ENCODE measurements around the gene P3H2.
"Not testable (repeated sequence)": the region's sequence is repeated elsewhere in the genome, so short reads cannot be mapped to it uniquely, and the experiment has no call there.

The P3H2 gene

DNA sequence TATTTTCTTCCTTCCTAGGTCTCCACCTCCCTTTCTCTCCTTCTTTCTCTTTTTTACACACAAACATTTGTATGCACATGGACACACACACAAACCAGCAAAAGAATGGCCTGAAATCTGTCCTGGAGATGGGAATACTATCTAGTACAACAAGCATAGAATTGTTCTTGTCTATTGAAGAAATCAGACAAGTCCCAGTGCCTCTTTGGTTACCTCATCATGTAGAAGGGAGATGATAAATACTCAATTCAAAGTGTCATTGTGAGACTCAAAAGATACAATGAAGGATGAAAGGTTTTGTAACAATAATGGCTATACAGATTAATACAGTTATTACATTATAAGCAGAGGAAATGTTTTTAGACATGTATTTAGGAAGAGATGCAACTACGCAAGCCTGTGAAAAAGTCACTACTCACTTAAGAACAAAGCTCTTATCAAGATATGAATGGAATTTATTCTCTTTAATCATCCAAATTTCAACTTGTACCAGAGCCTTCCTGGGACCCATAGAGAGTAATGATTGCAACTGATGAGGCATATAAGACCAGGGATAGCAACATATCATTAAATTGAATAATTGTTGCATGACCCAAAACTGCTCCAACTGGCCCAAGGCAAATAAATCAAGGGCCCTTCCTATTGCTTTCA lies 43.2 kb downstream of the P3H2 start:
- no peak for ATAC-seq
- Mint-ChIP-seq H3K4me3 (no peak overlapping the region), H3K4me1 (no peaks in the 10 kb centered on the region), H3K27ac (no peak overlapping the region), H3K27me3 (peaks cover 16% of the 10 kb centered on the region), H3K9me3 (no peaks in the 10 kb centered on the region)
- no peak for DNase-seq

DNA sequence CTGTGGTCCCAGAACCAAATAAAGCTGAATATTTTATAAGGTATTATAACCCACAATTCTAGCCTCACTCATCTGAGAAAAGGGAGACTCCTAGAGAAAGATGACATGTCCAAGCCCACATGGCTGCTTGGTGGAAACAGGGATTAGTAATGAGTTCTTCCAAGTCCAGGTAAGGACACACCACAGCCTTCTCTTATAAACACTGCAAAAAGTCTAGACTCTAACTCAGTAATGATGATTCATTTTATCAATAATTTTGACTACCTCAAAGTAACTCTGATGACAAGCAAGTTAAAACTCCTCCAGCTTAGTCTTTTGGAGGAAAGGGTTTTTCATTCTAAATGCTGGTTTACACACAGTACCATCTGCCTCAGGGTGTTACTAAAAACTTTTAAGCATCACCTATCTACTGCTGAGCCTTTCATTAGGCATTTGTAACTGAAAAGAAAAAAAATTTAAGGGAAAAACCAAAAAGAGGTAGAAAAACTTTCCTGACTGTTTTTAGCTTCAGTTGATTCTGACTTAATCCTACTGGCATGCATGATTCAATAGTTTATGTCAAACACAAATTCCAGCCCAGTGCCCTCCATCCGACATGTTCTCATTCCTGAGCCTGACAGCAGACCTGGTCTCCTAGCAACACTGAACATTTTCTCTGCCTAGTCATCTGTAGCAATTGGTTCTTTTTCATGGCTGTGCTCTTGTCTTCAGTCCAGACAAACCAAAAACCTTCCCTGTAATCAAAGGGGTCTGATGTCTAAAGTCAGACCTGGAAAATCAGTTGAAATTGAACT lies 43.9 kb downstream of the P3H2 start:
- DNase-seq (no peak), ATAC-seq (no peak)
- H3K27me3 Mint-ChIP-seq: peaks cover 16% of the 10 kb centered on the region
- no peak overlapping the region for H3K27ac Mint-ChIP-seq
- H3K4me3 Mint-ChIP-seq: no peak overlapping the region
- H3K4me1 Mint-ChIP-seq: no peaks in the 10 kb centered on the region
- no peaks in the 10 kb centered on the region for H3K9me3 Mint-ChIP-seq

DNA sequence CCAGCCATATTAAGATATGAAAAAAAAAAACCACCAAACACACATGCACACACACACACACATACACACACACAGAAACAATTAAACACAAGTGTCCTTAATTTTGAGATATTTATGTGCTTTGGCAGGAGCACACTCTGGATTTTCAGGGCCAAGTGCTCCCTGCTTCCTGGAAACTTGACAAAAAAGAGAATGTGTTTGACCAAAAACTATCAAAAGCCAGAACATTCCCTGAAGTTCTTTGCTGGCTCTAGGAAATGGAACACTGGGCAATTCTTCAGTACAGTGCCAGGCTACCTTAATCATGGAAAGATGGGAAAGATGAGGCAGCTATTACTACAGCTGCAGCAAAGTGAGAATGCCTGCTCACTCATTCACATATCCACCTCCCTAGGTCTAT lies 44.6 kb downstream of the P3H2 start:
- Mint-ChIP-seq H3K27me3 (peaks cover 16% of the 10 kb centered on the region), H3K27ac (no peak overlapping the region), H3K9me3 (no peaks in the 10 kb centered on the region), H3K4me1 (no peaks in the 10 kb centered on the region), H3K4me3 (no peak overlapping the region)
- DNase-seq (no peak), ATAC-seq (no peak)

DNA sequence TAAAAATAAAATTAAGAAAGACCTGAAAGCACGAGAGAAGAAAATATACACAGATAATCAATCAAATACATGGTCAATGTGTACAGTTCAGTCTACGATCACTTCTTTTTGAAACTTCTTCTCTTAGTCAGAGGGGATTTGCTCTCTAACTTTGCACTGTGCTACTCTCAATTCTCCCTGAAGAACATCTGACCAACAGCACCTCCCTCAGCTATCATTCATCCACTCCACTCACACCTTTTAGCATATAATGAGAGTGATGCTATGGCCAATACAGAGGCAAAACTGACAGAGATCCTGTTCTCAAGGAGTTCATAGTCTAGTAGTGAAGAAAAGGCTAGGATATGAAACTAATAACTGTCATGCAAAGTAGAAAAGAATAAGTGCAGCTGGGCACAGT lies 45.9 kb downstream of the P3H2 start:
- Mint-ChIP-seq H3K27me3 (peaks cover 24% of the 10 kb centered on the region), H3K9me3 (no peaks in the 10 kb centered on the region), H3K4me1 (no peaks in the 10 kb centered on the region), H3K27ac (peak overlapping the region in 1 of 2 donors; percentile 31), H3K4me3 (no peak overlapping the region)
- ATAC-seq (no peak), DNase-seq (no peak)

DNA sequence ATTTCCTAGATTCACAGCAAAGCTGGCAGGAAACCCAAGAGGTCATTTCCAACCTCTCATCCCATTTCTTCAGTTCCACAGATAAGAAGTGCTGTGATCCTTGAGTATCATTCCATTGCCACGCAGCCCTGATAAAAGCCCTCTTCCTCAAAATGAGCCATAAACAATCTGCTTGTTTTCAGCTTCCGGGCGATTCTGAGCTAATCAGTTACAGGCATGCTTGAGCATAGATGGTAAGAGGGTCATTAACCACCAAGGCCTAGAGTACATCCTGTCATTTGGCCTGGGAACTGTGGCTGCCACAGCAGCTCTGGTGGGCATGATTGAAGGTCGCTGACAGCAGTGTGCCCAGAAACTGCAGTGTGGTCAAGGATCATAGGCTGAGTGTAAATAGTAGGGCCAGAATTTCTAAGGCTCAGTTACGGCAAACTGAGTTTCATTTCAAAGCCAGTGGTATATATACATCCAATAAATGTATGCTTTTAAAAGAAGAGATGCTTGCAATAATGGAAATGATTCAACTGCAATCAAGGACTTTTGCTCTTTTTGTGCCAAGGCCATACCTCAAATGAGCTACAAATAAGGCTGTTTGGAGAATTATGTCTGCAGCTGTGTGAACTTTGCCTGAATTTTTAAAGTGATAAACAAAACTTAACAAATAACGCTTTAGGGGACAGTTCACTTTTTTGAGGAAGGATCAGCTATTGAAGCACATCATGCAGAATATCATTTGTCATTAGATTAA lies 47.3 kb downstream of the P3H2 start:
- no peak overlapping the region for H3K4me3 Mint-ChIP-seq
- ATAC-seq: no peak
- no peaks in the 10 kb centered on the region for H3K4me1 Mint-ChIP-seq
- peaks cover 24% of the 10 kb centered on the region for H3K27me3 Mint-ChIP-seq
- no peak overlapping the region for H3K27ac Mint-ChIP-seq
- H3K9me3 Mint-ChIP-seq: no peaks in the 10 kb centered on the region
- DNase-seq: no peak

DNA sequence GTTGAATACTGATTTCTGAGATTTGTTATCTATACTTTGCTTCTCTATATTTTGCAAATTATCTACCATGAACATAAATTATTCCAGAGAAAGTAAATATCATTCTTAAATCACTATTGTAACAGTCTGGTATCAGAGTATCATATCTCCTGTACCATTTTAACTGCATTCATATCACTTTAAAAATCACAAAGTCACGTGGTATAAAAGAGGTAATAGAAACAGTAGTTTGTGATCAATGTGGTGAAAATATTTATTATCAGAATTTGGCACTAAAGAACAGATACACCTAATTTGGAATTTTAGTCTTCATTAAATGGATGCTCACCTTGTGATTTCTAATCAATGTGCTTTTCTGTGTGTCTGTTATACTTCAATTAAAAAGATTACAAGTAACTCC lies 47.8 kb downstream of the P3H2 start:
- Mint-ChIP-seq H3K4me1 (no peaks in the 10 kb centered on the region), H3K9me3 (no peaks in the 10 kb centered on the region), H3K4me3 (no peak overlapping the region), H3K27ac (no peak overlapping the region), H3K27me3 (peaks cover 24% of the 10 kb centered on the region)
- ATAC-seq (no peak), DNase-seq (no peak)

DNA sequence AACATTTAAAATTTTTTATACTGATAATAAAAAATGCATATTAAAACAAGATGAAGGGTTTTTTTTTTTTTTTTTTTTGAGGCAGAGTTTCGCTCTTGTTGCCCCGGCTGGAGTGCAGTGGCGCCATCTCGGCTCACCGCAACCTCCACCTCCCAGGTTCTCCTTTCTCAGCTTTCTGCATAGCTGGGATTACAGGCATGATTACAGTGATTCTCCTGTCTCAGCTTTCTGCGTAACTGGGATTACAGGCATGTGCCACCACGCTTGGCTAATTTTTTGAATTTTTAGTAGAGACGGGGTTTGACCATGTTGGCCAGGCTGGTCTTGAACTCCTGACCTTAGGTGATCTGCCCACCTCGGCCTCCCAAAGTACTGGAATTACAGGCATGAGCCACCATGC lies 48.8 kb downstream of the P3H2 start:
- DNase-seq, H3K4me3 Mint-ChIP-seq, H3K9me3 Mint-ChIP-seq, H3K27ac Mint-ChIP-seq, ATAC-seq, H3K4me1 Mint-ChIP-seq: not testable (repeated sequence)
- peaks cover 16% of the 10 kb centered on the region for H3K27me3 Mint-ChIP-seq

DNA sequence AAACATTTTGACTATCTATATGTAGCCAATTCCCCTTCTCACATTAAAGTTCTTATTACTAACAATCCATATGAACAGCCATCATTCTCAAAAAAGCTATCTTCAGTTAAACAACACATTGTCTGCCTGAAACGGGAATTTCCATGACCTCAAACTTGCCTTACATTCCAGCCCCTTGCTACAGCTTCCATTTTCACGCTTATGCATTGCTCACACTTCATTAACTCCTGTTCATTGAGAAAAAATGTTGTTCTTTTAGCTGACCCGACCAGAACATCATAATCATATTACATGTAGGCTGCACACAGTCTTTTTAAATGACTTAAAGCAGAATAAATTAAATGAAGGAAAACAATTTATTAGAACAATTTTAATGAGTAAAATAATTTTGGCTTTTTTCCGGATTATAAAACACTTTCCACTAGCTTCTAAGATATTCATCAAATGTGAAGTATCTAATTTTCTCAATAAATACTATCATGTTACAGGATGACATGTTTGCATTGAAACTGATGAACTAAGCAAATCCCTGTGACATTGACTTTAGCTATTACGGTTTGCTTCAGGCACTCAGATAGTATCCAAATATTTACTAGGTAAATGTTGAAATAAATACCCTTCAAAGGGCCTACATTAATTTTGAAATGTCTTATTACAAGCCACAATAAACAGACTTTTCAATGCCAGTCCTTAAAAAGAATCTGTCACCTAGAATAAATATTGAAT lies 49.9 kb downstream of the P3H2 start:
- Mint-ChIP-seq H3K27ac (no peak overlapping the region), H3K4me1 (no peaks in the 10 kb centered on the region), H3K27me3 (peaks cover 16% of the 10 kb centered on the region), H3K4me3 (no peak overlapping the region), H3K9me3 (no peaks in the 10 kb centered on the region)
- DNase-seq (no peak), ATAC-seq (no peak)

DNA sequence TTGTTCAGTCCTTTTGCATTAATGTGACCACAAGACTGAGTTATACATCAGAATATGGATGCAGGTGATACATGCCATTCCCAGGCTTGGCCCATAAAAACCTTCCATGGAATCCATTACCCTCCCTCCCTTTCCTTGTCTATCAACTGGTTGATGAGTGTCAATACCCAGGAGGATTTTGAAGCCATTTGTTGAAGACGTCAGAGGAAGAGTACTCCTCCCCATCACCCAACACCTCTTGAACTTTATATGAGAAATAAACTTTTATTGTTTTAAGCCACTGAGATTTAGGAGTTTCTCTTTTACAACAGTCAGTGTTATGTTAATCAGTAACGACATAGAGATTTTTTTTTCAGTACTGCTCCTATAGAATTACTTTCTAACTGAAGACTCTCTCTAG lies 55.5 kb downstream of the P3H2 start:
- no peaks in the 10 kb centered on the region for H3K4me1 Mint-ChIP-seq
- DNase-seq: no peak
- H3K9me3 Mint-ChIP-seq: no peaks in the 10 kb centered on the region
- H3K27ac Mint-ChIP-seq: no peak overlapping the region
- ATAC-seq: no peak
- peaks cover under 1% of the 10 kb centered on the region for H3K27me3 Mint-ChIP-seq
- H3K4me3 Mint-ChIP-seq: no peak overlapping the region

DNA sequence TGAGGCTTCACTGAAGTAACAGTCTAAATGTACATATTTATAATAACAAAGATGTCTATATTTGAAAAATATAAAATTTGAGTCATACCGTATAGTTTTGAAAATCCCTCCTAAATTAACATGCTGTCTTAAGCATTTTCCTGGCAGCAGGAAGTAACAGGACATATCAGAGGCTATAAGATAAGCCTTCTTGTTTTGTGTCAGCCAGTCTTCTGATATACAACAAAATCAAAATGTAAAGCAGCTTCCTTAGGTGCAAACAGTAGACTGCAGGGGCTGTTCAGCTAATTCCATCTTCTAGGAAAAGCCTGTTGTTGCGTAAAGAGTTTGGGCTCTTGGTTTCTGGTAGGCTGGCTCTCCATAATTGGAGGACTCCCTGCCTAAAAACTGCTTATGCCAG lies 56.0 kb downstream of the P3H2 start:
- no peak overlapping the region for H3K27ac Mint-ChIP-seq
- no peak overlapping the region for H3K4me3 Mint-ChIP-seq
- H3K4me1 Mint-ChIP-seq: no peaks in the 10 kb centered on the region
- H3K9me3 Mint-ChIP-seq: no peaks in the 10 kb centered on the region
- no peak for DNase-seq
- H3K27me3 Mint-ChIP-seq: no peaks in the 10 kb centered on the region
- ATAC-seq: no peak

DNA sequence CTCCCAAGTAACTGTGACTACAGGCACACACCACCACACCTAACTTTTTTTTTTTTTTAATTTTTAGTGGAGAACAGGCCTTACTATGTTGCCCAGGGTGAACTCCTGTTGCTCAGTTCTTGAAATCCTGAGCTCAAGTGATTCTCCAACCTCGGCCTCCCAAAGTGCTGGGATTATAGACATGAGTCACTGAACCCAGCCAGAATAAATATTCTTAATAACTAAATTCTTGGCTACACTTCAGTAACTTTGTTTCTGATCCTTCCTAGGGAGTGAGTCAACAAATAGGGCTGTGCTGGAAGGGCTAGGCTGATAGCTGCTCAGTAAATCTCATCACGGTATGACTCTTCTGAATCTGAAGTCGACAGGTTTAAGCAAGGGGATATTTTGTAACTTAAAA lies 56.6 kb downstream of the P3H2 start:
- no peaks in the 10 kb centered on the region for H3K27me3 Mint-ChIP-seq
- ATAC-seq: no peak

DNA sequence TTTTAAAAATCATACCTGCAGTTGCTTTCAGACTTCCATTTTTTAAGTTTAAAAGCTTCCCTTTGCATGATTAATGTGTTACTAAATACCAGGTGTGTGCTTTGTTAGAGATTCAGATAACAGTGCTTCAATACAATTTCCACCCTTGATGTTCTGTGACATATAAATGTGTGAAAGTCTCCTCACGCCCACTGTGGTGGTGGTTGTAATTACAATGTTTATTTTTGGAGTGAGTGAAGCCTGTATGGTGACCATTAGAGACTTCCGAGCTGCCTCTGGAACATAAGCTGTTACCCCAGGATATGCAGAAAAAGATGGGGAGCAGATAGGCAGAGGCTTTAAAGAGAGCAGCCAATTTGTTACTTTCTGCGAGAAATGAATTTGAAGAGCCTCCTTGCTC lies 57.2 kb downstream of the P3H2 start:
- DNase-seq (no peak), ATAC-seq (no peak)
- Mint-ChIP-seq H3K27me3 (no peaks in the 10 kb centered on the region), H3K9me3 (no peaks in the 10 kb centered on the region), H3K4me1 (no peaks in the 10 kb centered on the region), H3K27ac (no peak overlapping the region), H3K4me3 (no peak overlapping the region)

More for the DNA sequence above, 56.6 kb downstream of the P3H2 start:
- no peak for DNase-seq
- Mint-ChIP-seq H3K27ac (no peak overlapping the region), H3K4me1 (no peaks in the 10 kb centered on the region), H3K4me3 (no peak overlapping the region), H3K9me3 (no peaks in the 10 kb centered on the region)

DNA sequence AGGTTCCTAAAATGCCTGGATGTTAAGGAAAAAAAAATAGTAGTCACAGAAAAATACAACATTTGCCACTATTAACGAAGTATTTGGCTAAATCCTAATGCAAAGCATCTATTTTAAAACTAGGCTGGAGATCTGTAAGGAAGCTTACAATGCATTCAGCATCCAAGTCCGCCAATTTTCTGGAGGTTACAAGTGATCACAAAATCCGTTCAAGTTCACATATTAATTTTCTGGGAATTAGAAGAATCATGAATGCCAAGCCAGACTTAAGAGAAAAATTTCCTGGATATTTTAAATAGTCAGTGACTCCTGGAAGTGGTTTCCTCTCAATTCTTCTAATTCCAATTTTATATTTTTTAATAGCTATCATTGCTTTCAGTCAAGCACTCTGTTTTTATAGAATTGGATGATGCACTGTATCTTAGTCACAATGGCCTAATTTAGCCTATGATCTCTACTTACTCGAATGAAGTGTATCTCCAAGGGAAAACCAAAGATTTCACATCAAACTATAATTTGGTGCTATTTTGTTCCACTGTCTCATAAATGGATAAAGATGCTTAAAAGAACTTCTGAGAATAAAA lies 60.4 kb downstream of the P3H2 start:
- H3K27ac Mint-ChIP-seq: no peak overlapping the region
- H3K27me3 Mint-ChIP-seq: no peaks in the 10 kb centered on the region
- H3K4me3 Mint-ChIP-seq: no peak overlapping the region
- H3K9me3 Mint-ChIP-seq: no peaks in the 10 kb centered on the region
- H3K4me1 Mint-ChIP-seq: no peaks in the 10 kb centered on the region
- ATAC-seq: no peak
- DNase-seq: no peak

DNA sequence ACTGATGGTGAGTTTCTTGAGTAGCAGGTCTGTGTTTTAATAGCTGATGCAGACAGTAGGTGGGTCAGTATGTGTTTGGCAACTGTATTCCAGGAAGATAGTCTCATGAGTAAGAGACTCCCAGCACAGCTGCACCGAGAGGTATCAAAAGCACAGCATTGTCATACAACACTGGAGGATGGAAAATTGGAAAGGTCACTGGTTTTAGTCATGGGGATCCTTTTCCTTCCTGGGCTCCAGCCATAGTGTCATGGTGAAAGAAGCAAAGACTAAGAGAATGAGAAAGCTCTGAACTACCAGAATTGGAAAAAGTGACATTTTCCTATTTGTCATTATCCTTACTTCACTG lies 61.5 kb downstream of the P3H2 start:
- H3K4me3 Mint-ChIP-seq: no peak overlapping the region
- DNase-seq (no peak), ATAC-seq (no peak)
- H3K27ac Mint-ChIP-seq: no peak overlapping the region
- no peaks in the 10 kb centered on the region for H3K9me3 Mint-ChIP-seq
- H3K27me3 Mint-ChIP-seq: peaks cover 7% of the 10 kb centered on the region
- no peaks in the 10 kb centered on the region for H3K4me1 Mint-ChIP-seq

DNA sequence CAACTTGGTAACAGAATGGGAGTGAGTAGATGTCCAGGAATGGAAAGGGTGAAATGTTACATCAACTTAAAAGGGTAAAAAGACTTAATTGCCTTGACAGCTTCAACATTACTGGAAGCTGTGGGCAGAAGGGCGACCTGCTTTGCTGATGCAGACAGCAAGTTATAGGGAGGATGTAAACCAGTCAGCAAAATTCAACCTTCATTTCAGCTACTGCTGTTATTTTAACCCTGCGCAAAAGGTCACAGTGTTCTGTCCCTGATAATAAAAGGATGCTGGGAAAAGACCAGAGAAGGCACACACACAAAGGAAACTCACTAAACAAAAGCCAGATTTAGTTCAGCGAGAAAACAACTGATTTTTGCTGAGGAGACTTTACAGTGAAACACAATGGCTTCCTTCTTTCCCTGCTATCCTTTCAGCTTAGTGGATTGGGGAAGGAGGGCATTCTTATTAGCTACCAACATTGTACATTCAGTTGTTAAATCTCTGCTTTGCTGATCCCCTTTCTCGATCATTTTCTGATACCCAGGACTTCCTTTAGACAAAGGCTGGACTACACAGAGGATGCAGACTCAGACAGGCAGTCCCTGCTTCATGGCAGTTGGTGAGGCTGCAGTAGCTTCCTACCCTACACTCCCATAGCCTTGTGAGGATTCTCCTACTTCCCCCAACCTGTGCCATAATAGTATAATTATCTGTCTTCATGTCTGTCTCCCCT lies 62.0 kb downstream of the P3H2 start:
- H3K4me3 Mint-ChIP-seq: no peak overlapping the region
- ATAC-seq (peak; percentile 42), DNase-seq (no peak)
- no peak overlapping the region for H3K27ac Mint-ChIP-seq
- H3K9me3 Mint-ChIP-seq: no peaks in the 10 kb centered on the region
- H3K27me3 Mint-ChIP-seq: peaks cover 7% of the 10 kb centered on the region
- H3K4me1 Mint-ChIP-seq: no peaks in the 10 kb centered on the region
